Stimulated activated CD4-positive, alpha-beta T cell treated with anti-CD3 and anti-CD28 coated beads, Interleukin-4, amount 100 ng/mL, for 1 hour (primary cell): ENCODE results near the gene RIN2.

ENCODE experiments used
- DNase-seq: peaks from one replicate; pipeline ENCODE4 v3.0.0-alpha.2; 2020

Gene RIN2

GRCh38 chr20:19758133-19758500, at the start of gene RIN2:
Gene RIN2, plus strand, starts transcription at chr20:19758258. Its CDS starts 131,344 bp downstream, at chr20:19889602.
- DNase-seq = no peak

- no peak for DNase-seq
Measured at GRCh38 chr20:19709635-19710335, 48.3 kb upstream of the RIN2 start.

GRCh38 chr20:19710336-19711120, 47.5 kb upstream of the RIN2 start:
- no peak for DNase-seq

- DNase-seq = no peak
Measured at GRCh38 chr20:19711126-19711525, 46.9 kb upstream of the RIN2 start.

- DNase-seq = no peak
Measured at GRCh38 chr20:19712721-19713260, 45.3 kb upstream of the RIN2 start.

- DNase-seq = no peak
Measured at GRCh38 chr20:19713822-19714578, 44.1 kb upstream of the RIN2 start.

GRCh38 chr20:19714579-19714840, 43.5 kb upstream of the RIN2 start:
- DNase-seq = no peak

- DNase-seq = no peak
Measured at GRCh38 chr20:19715986-19716385, 42.1 kb upstream of the RIN2 start.

GRCh38 chr20:19718880-19719279, 39.2 kb upstream of the RIN2 start:
- no peak for DNase-seq

- DNase-seq = no peak
Measured at GRCh38 chr20:19720991-19721390, 37.1 kb upstream of the RIN2 start.

GRCh38 chr20:19723051-19723450, 35.0 kb upstream of the RIN2 start:
- no peak for DNase-seq

GRCh38 chr20:19723813-19724430, 34.1 kb upstream of the RIN2 start:
- DNase-seq = no peak

- no peak for DNase-seq
Measured at GRCh38 chr20:19725373-19725772, 32.7 kb upstream of the RIN2 start.

GRCh38 chr20:19725814-19726525, 32.1 kb upstream of the RIN2 start:
- DNase-seq = no peak

GRCh38 chr20:19727251-19727847, 30.7 kb upstream of the RIN2 start:
- DNase-seq = no peak

GRCh38 chr20:19729672-19730071, 28.4 kb upstream of the RIN2 start:
- no peak for DNase-seq

GRCh38 chr20:19730706-19731105, 27.4 kb upstream of the RIN2 start:
- no peak for DNase-seq

- DNase-seq = no peak
Measured at GRCh38 chr20:19734811-19735210, 23.2 kb upstream of the RIN2 start.

- no peak for DNase-seq
Measured at GRCh38 chr20:19735446-19735845, 22.6 kb upstream of the RIN2 start.

- no peak for DNase-seq
Measured at GRCh38 chr20:19737025-19737424, 21.0 kb upstream of the RIN2 start.

GRCh38 chr20:19738951-19739350, 19.1 kb upstream of the RIN2 start:
- DNase-seq = no peak

- no peak for DNase-seq
Measured at GRCh38 chr20:19739351-19739750, 18.7 kb upstream of the RIN2 start.
